Stomach (tissue), 9 donors: ENCODE results near the gene PDZRN3. TPM values are rescaled to one million over a fixed set of nuclear protein-coding genes. Genes with fewer than 3 reads are reported as not detected.
A peak's percentile ranks its signal among the peaks of the same experiment; 100 is the strongest.

ENCODE experiments used
- DNase-seq, 2 donors: peaks; one replicate each; pipeline versions ENCODE4 v3.0.0 to v3.0.0-alpha.2; 2013 to 2019
- H3K27ac ChIP-seq, 5 donors: fragments of 200-600 bp in 4 of 5; sonication (generic) in 4 of 5; one replicate each; pipeline ENCODE4 v1.5.1; 2013 to 2019; ENCODE audit warnings: mild to moderate bottlenecking in 1 of 5, moderate library complexity in 1 of 5
- H3K27me3 ChIP-seq, 3 donors: fragments of 200-600 bp; sonication (generic); one replicate each; pipeline ENCODE4 v1.5.1; 2017 to 2019; ENCODE audit warnings: mixed run types in 1 of 3
- H3K36me3 ChIP-seq, 4 donors: fragments of 200-600 bp; sonication (generic); 1 replicate in 3 of 4; 2 replicates in 1 of 4; pipeline ENCODE4 v1.5.1; 2016 to 2019
- H3K4me1 ChIP-seq, 4 donors: fragments of 200-600 bp; sonication (generic); one replicate each; pipeline ENCODE4 v1.5.1; 2016 to 2019
- H3K4me3 ChIP-seq, 4 donors: fragments of 200-600 bp; sonication (generic) in 3 of 4; one replicate each; pipeline ENCODE4 v1.5.1; 2016 to 2019; ENCODE audit warnings: mild to moderate bottlenecking in 1 of 4
- H3K9me3 ChIP-seq, 4 donors: fragments of 200-600 bp; sonication (generic); one replicate each; pipeline ENCODE4 v1.5.1; 2016 to 2019
- EP300 ChIP-seq: sonication (generic); formaldehyde crosslinking; IDR thresholded peaks from one replicate; pipeline ENCODE4 v1.6.1; 2017; ENCODE audit warnings: antibody characterized with exemption
- POLR2A ChIP-seq, 4 donors: fragments of 450-650 bp; IDR thresholded peaks; one replicate each; pipeline ENCODE4 v1.6.1; 2016; ENCODE audit warnings: antibody characterized with exemption in 4 of 4, control low read depth in 2 of 4, mild to moderate bottlenecking in 1 of 4, moderate library complexity in 1 of 4
- POLR2AphosphoS5 ChIP-seq, 3 donors: sonication (generic); formaldehyde crosslinking; IDR thresholded peaks; one replicate each; pipeline ENCODE4 v1.6.1; 2016; ENCODE audit warnings: antibody characterized with exemption in 3 of 3
- WGBS, 5 donors: extraction: QIAGEN DNeasy Blood & Tissue Kit in 3 of 5; methylation state at CpG; one replicate each; pipeline versions ENCODE4 v1.1.5 to v1.1.7; 2013 to 2018; 5-methylcytosine and 5-hydroxymethylcytosine counted together
- intact Hi-C: fragments of 100-400 bp; cut with DNase I; formaldehyde crosslinking; loops from one replicate; pipeline ENCODE4 v1.15.1; 2023; ENCODE audit warnings: low total_unique reads
- polyA plus RNA-seq, 3 donors: library from polyadenylated mRNA; stranded (reverse); fragments of 200-250 nt; gene quantifications; one replicate each; pipeline ENCODE4 v1.2.3, GENCODE V29; 2013
- total RNA-seq, 5 donors: library from RNA; depleted of rRNA; stranded (reverse); fragments of >200 nt; gene quantifications; one replicate each; pipeline versions ENCODE4 v1.1.0 to v1.2.3, GENCODE V29; 2014 to 2016
- TF ChIP-seq, protein P1 (sequence below), 7 experiments: fragments of 450-650 bp in 4 of 7; fragments of 200-600 bp in 3 of 7; sonication (generic) in 3 of 7; IDR thresholded peaks; one replicate each; pipeline ENCODE4 v1.5.1; 2016 to 2019; ENCODE audit warnings: antibody characterized with exemption in 7 of 7, control low read depth in 2 of 7, mild to moderate bottlenecking in 1 of 7
- donor health status: healthy with polysubstance abuse.
- donor health status: Bipolar disorder and iron deficiency.
- donor health status: healthy.

PDZRN3 gene
- total and polyA plus RNA-seq, 8 donors: 21.9 to 174 (median 63.0) TPM

DNA sequence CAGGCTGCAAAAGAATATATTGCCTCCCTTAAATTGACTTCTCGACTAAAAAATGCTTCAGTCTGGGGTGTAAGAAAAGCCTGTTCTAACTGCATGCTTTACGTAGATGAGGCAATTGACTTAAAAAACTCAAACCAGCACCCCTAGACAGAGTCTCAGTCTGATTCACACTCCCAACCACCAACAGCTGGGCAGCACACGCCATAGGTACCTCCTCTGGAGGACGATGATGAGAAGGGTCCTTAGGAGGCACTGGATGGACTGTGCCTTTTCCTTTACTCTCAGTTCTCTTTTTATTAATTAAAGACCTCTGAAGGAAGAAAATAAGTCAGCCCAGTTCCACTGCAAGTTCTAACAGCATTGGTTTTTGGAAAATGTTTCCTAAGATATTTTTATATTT lies 175.0 kb downstream of the PDZRN3 start:
- no peak overlapping the region for H3K27ac ChIP-seq
- H3K4me3 ChIP-seq: no peak overlapping the region
- intact Hi-C loops: no loop called here
- DNase-seq: no peak
- no peaks in the 10 kb centered on the region for H3K36me3 ChIP-seq
- no peaks in the 10 kb centered on the region for H3K9me3 ChIP-seq
- TF ChIP-seq POLR2AphosphoS5 (IDR thresholded peaks at IDR 0.05) (no peak), POLR2A (IDR thresholded peaks at IDR 0.05) (no peak), EP300 (no peak)
- TF ChIP-seq, protein P1, sequence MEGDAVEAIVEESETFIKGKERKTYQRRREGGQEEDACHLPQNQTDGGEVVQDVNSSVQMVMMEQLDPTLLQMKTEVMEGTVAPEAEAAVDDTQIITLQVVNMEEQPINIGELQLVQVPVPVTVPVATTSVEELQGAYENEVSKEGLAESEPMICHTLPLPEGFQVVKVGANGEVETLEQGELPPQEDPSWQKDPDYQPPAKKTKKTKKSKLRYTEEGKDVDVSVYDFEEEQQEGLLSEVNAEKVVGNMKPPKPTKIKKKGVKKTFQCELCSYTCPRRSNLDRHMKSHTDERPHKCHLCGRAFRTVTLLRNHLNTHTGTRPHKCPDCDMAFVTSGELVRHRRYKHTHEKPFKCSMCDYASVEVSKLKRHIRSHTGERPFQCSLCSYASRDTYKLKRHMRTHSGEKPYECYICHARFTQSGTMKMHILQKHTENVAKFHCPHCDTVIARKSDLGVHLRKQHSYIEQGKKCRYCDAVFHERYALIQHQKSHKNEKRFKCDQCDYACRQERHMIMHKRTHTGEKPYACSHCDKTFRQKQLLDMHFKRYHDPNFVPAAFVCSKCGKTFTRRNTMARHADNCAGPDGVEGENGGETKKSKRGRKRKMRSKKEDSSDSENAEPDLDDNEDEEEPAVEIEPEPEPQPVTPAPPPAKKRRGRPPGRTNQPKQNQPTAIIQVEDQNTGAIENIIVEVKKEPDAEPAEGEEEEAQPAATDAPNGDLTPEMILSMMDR (IDR thresholded peaks at IDR 0.05): no peak
- H3K27me3 ChIP-seq: no peaks in the 10 kb centered on the region
- peaks cover 9 to 67% (median 36%) of the 10 kb centered on the region in 4 donors for H3K4me1 ChIP-seq
- whole genome bisulfite sequencing, 5 donors: 65 to 73% (median 68%) methylated on average over 4 of the region's 4 CpGs

DNA sequence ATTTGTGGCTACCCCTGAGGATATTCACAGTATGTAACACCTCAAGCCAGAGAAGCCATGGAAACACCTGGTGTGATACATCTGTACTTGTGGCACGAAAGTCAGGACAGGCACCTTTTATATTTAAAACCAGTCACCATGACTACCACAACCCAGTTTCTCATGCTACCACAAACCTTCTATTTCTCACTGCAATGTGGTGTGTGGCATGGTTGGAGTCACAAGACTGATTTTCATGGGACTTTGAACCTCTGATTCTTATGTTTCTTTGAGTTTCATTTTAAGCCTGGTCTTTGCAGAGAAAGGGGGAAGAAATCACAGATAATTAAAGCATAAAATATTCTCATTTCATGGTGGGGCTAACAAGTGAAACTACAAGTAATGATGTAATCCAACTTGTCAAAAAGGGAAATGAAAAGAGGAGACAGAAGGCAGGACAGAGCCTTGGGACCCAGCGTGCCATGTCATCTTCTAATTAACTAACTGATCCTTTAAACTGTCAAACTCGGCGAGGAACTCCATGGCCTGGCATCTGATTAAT lies 175.9 kb downstream of the PDZRN3 start:
- Histone ChIP-seq H3K9me3 (no peaks in the 10 kb centered on the region), H3K27ac (peak overlapping the region in 1 of 5 donors; percentile 4), H3K4me3 (no peak overlapping the region), H3K27me3 (no peaks in the 10 kb centered on the region), H3K4me1 (peaks cover 9 to 58% (median 33%) of the 10 kb centered on the region in 4 donors), H3K36me3 (no peaks in the 10 kb centered on the region)
- intact Hi-C loops: no loop called here
- TF ChIP-seq POLR2A (IDR thresholded peaks at IDR 0.05) (no peak), EP300 (no peak)
- WGBS, 5 donors: 70 to 91% (median 82%) methylated on average over 4 of the region's 4 CpGs
- no peak for DNase-seq

DNA sequence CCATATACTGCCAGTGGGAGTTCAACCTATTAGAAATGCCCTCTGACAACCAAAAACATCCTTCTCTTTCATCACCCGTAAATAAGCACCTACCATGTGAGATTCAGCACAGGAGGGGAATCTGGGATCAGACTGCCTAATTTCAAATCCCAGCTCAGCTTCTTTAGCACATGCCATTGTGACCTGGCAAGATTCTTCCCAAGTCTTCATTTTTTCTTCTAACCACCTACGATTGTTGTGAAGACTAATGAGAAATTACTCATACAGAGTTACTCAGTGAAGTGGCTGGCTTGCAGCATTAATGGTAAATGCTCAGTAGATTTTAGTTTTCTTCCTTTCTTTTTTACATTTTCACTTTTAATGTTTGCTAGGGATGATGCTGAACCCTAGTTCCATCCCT lies 176.7 kb downstream of the PDZRN3 start:
- WGBS, 5 donors: 75 to 97% (median 92%) methylated on average over 2 of the region's 2 CpGs
- no peak for TF ChIP-seq POLR2A (IDR thresholded peaks at IDR 0.05)
- TF ChIP-seq, protein P1 (IDR thresholded peaks at IDR 0.05): no peak
- TF ChIP-seq POLR2AphosphoS5 (IDR thresholded peaks at IDR 0.05): no peak
- no peak for TF ChIP-seq EP300

DNA sequence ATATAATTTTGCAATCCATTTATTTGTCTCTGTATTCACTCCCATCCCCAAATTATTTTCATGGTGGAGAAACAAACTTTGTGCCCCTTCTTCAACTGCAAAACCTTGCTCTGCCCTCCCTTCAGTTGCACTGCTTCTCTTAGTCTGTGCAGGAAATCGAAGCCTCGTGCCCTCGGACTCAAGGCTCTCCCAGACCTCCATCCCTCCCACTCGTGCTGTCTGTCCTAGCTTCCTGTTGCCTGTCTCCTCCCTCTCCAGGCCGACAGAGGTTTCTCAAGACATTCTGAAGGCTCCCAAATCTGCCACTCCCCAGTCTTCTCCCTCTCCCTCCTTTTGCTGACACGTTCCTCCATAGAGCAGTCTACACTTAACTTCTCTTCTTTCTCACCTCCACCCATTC lies 177.6 kb downstream of the PDZRN3 start:
- peaks cover 9 to 54% (median 28%) of the 10 kb centered on the region in 4 donors for H3K4me1 ChIP-seq
- H3K4me3 ChIP-seq: no peak overlapping the region
- WGBS, 5 donors: 44 to 68% (median 66%) methylated on average over 6 of the region's 6 CpGs
- H3K36me3 ChIP-seq: no peaks in the 10 kb centered on the region
- H3K27me3 ChIP-seq: no peaks in the 10 kb centered on the region
- H3K27ac ChIP-seq: peak overlapping the region in 1 of 5 donors; percentile 1
- H3K9me3 ChIP-seq: no peaks in the 10 kb centered on the region
- intact Hi-C loops: no loop called here
- TF ChIP-seq POLR2A (IDR thresholded peaks at IDR 0.05): no peak
- no peak for DNase-seq

More for the DNA sequence above, 176.7 kb downstream of the PDZRN3 start:
- Histone ChIP-seq H3K4me1 (peaks cover 9 to 56% (median 32%) of the 10 kb centered on the region in 4 donors), H3K27ac (peak overlapping the region in 1 of 5 donors; percentile 1), H3K4me3 (no peak overlapping the region), H3K27me3 (no peaks in the 10 kb centered on the region), H3K36me3 (no peaks in the 10 kb centered on the region), H3K9me3 (no peaks in the 10 kb centered on the region)
- DNase-seq: no peak
- intact Hi-C loops: no loop called here

DNA sequence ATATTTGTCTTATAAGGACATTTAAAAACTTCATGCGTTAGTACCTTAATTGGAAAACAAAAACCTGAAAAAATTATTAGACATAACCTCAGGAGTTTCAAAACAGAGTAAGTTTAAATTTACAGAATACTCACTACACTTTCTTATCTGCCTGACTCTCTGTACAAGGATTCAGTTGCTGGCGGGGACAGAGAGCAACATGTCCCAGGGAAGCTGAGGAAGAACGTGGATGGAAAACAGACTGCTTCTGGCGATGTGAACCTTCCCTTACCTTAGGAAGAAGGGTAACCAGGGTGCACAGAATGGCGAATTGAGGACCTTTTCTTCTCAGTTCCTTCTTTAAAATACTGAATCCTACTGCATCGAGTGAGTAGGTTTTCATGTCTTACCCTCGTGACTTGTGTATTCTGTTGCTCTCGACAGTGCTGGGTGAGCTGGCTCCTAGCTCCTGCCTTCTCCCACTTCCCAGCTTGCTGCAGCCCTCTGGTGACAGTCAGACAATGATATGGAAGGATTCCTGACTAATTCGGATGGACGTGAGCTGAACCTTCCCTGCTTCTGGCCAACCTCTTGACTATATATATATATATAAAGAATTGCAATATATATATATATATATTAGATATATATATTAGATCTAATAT lies 178.2 kb downstream of the PDZRN3 start:
- no peak for DNase-seq
- no peaks in the 10 kb centered on the region for H3K9me3 ChIP-seq
- no peak overlapping the region for H3K27ac ChIP-seq
- H3K36me3 ChIP-seq: no peaks in the 10 kb centered on the region
- TF ChIP-seq POLR2AphosphoS5 (IDR thresholded peaks at IDR 0.05): no peak
- no peak for TF ChIP-seq POLR2A (IDR thresholded peaks at IDR 0.05)
- TF ChIP-seq, protein P1 (IDR thresholded peaks at IDR 0.05): no peak
- TF ChIP-seq EP300: no peak
- no peak overlapping the region for H3K4me3 ChIP-seq
- 85 to 88% (median 86%) methylated on average over 10 of the region's 10 CpGs for WGBS, 5 donors
- no peaks in the 10 kb centered on the region for H3K27me3 ChIP-seq
- intact Hi-C loops: no loop called here
- peaks cover 4 to 49% (median 26%) of the 10 kb centered on the region in 4 donors for H3K4me1 ChIP-seq
